Skin epidermis (tissue), 12 donors: ENCODE results near the gene HMGN2.

ENCODE experiments used
- H3K27ac ChIP-seq, 21 experiments: fragments of 200-600 bp; sonication (generic) in 11 of 21; one replicate each; pipeline ENCODE4 v1.5.0; 2020; ENCODE audit warnings: mild to moderate bottlenecking in 3 of 21, inconsistent platforms in 2 of 21, moderate library complexity in 2 of 21
- H3K4me3 ChIP-seq, 7 experiments: fragments of 200-600 bp; sonication (generic) in 2 of 7; one replicate each; pipeline ENCODE4 v1.5.0; 2020; ENCODE audit warnings: inconsistent platforms in 2 of 7, mild to moderate bottlenecking in 2 of 7, moderate library complexity in 1 of 7

Gene HMGN2

GRCh38 chr1:26522073-26522472, 49.8 kb downstream of the HMGN2 start:
- H3K4me3 ChIP-seq = no peak overlapping the region
- no peak overlapping the region for H3K27ac ChIP-seq

DNA sequence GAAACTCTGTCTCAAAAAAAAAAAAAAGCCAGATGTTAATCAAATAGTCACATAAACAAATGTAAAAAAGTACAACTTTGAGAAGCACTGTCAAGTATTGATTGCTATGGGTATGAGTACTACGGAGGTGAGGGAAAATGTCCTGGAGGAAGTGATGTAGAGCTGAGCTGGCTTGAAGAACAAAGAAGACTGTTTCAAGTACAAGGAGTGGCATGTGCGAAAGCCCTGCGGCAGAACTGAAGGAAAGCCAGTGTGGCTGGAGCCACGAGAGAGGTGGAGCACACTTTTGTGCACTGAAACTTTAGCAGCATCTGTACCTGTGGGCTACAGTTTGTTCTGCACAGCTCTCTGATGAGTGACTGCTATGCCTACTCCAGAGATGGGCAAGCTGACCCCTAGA, 51.9 kb downstream of the HMGN2 start:
- no peak overlapping the region for H3K27ac ChIP-seq
- H3K4me3 ChIP-seq = no peak overlapping the region
